MCF 10A (cell line): ENCODE results near the gene POLN. TPM values are rescaled to one million over a fixed set of nuclear protein-coding genes. Genes with fewer than 3 reads are reported as not detected.

Experiments
- BruUV-seq: library from RNA; stranded (reverse); fragments of 400-500 nt; replicated peaks from 2 replicates; lab custom pipeline; 2021; lab: Mats Ljungman, UMichigan
- CTCF ChIA-PET: fragments of 300-600 bp; sonication (Branson Sonifier 250); formaldehyde crosslinking; extraction: SDS; loops from one replicate; lab custom pipeline; 2021; ENCODE audit warnings: antibody characterized with exemption, inconsistent platforms; lab: Yijun Ruan, JAX
- POLR2A ChIA-PET: fragments of 300-600, 350-650 bp; sonication (Branson Sonifier 250); formaldehyde crosslinking; extraction: SDS; loops from one replicate; lab custom pipeline; 2020; ENCODE audit warnings: antibody characterized with exemption, inconsistent platforms; lab: Yijun Ruan, JAX
- DNase-seq: peaks from one replicate; pipeline ENCODE4 v3.0.0-alpha.2; 2018; ENCODE audit not compliant: unreplicated experiment
- H3K27ac Mint-ChIP-seq: one replicate; pipeline ENCODE4 v1.8.0; 2022; ENCODE audit warnings: mild to moderate bottlenecking, low read depth, mixed read lengths; ENCODE audit not compliant: unreplicated experiment
- H3K27me3 Mint-ChIP-seq: one replicate; pipeline ENCODE4 v1.8.0; 2022; ENCODE audit warnings: mixed read lengths; ENCODE audit not compliant: insufficient read depth, unreplicated experiment
- H3K36me3 Mint-ChIP-seq: one replicate; pipeline ENCODE4 v1.8.0; 2022; ENCODE audit warnings: mild to moderate bottlenecking, moderate library complexity, mixed read lengths; ENCODE audit not compliant: insufficient read depth, unreplicated experiment
- H3K4me1 Mint-ChIP-seq: one replicate; pipeline ENCODE4 v1.8.0; 2022; ENCODE audit warnings: mixed read lengths; ENCODE audit not compliant: insufficient read depth, unreplicated experiment
- H3K4me3 Mint-ChIP-seq: one replicate; pipeline ENCODE4 v1.8.0; 2022; ENCODE audit warnings: mild to moderate bottlenecking, moderate library complexity, mixed read lengths; ENCODE audit not compliant: unreplicated experiment
- H3K9me3 Mint-ChIP-seq: one replicate; pipeline ENCODE4 v1.8.0; 2022; ENCODE audit warnings: mixed read lengths; ENCODE audit not compliant: unreplicated experiment
- CTCF ChIP-seq: fragments of 200-600 bp; IDR thresholded peaks from one replicate; pipeline ENCODE4 v1.8.0; 2022; ENCODE audit warnings: antibody characterized with exemption, mild to moderate bottlenecking; ENCODE audit not compliant: unreplicated experiment
- intact Hi-C: fragments of 100-400 bp; cut with micrococcal nuclease; formaldehyde crosslinking; loops from 2 replicates; pipeline ENCODE4 v1.14.1; 2022
- total RNA-seq: library from RNA; stranded (reverse); gene quantifications from 2 replicates; pipeline ENCODE4 v1.2.3, GENCODE V29; 2022

Gene POLN
- total RNA-seq, 1 experiment from 2014 or later, result 3.1 TPM

- Mint-ChIP-seq H3K9me3 (no peaks in the 10 kb centered on the region), H3K36me3 (peaks cover 36% of the 10 kb centered on the region), H3K27me3 (no peaks in the 10 kb centered on the region), H3K4me1 (peaks cover 11% of the 10 kb centered on the region), H3K27ac (no peak overlapping the region), H3K4me3 (no peak overlapping the region)
- POLR2A ChIA-PET, result no interaction called here
- CTCF ChIA-PET, result no interaction called here
- intact Hi-C loops, result no loop called here
- TF ChIP-seq CTCF, result no peak
- DNase-seq, result no peak
- BruUV-seq, result no TSS peak
These were observed 11.5 kb upstream of the POLN start for GRCh38 chr4:2253160-2254084.

- no peak overlapping the region for H3K27ac Mint-ChIP-seq
- peaks cover 41% of the 10 kb centered on the region for H3K36me3 Mint-ChIP-seq
- no peaks in the 10 kb centered on the region for H3K27me3 Mint-ChIP-seq
- H3K4me3 Mint-ChIP-seq, result no peak overlapping the region
- CTCF ChIA-PET, result no interaction called here
- BruUV-seq, result no TSS peak
- POLR2A ChIA-PET, result interaction anchor here (1.2 kb wide), 1 partner anchor 11 kb away, joined by 4 read pairs; the partner anchor contains the start of genes HAUS3 and POLN
- H3K4me1 Mint-ChIP-seq, result peaks cover 11% of the 10 kb centered on the region
- no peaks in the 10 kb centered on the region for H3K9me3 Mint-ChIP-seq
- TF ChIP-seq CTCF, result no peak
- DNase-seq, result no peak
- intact Hi-C loops, result no loop called here
These were observed 10.7 kb upstream of the POLN start for GRCh38 chr4:2252530-2253091.

- TF ChIP-seq CTCF, result no peak
- POLR2A ChIA-PET, result interaction anchor here (1.2 to 2.4 kb wide), 2 partner anchors 10 kb away, joined by 4 to 10 read pairs; partner anchors contain the start of genes HAUS3, MXD4 and POLN
- DNase-seq, result no peak
- Mint-ChIP-seq H3K9me3 (no peaks in the 10 kb centered on the region), H3K4me3 (no peak overlapping the region), H3K36me3 (peaks cover 44% of the 10 kb centered on the region), H3K27me3 (no peaks in the 10 kb centered on the region), H3K27ac (no peak overlapping the region), H3K4me1 (peaks cover 8% of the 10 kb centered on the region)
- intact Hi-C loops, result no loop called here
- CTCF ChIA-PET, result no interaction called here
- BruUV-seq, result no TSS peak
These were observed 10.0 kb upstream of the POLN start for GRCh38 chr4:2251795-2252529.
